H4 (cell line): ENCODE results near the gene COL11A2. TPM values are rescaled to one million over a fixed set of nuclear protein-coding genes. Genes with fewer than 3 reads are reported as not detected.

Source experiments
- DNase-seq: peaks from one replicate; pipeline ENCODE4 v3.0.0-alpha.2; 2015; ENCODE audit warnings: low spot score
- total RNA-seq: library from RNA; depleted of rRNA; stranded (reverse); fragments of >200 nt; shearing (Covaris generic); gene quantifications from 2 replicates; pipeline ENCODE4 v1.2.3, GENCODE V29; 2014

The COL11A2 gene
- total RNA-seq, 1 experiment from 2014 or later = 0.39 TPM

DNA sequence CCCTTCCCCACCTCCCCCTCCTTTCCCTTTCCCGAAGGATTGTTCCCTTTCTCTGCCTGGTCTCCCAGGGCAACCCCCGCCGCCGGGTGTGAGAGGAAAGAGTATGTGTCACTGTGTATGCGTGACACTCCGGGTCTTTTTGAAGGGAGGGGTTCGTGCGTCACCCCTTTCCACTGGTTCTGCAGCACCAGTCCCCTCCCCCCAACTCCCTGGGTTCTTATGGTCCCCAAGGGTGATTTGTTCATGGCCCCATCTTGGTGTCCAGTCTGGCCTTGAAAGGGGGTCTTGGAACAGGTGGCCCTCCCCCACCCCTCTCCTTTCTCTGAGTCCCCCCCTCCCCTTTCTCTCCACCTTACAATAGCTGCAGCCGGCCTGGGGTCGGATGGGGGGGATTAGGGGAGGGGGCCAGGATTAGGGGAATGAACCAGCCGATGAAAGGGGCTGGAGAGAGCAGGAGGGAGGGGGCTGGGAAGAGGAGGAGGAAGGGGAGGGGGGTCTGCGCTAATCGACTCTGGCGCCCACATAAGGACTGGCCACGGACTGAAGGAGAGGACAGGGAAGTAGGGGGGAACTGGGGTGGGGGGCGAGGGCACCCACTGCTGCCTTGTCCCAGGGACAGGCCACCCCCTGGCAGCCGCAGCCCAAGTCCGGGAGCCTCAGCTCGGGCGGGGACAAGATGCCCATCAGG lies 14.7 kb upstream of the COL11A2 start:
- peak; percentile 74 for DNase-seq

DNA sequence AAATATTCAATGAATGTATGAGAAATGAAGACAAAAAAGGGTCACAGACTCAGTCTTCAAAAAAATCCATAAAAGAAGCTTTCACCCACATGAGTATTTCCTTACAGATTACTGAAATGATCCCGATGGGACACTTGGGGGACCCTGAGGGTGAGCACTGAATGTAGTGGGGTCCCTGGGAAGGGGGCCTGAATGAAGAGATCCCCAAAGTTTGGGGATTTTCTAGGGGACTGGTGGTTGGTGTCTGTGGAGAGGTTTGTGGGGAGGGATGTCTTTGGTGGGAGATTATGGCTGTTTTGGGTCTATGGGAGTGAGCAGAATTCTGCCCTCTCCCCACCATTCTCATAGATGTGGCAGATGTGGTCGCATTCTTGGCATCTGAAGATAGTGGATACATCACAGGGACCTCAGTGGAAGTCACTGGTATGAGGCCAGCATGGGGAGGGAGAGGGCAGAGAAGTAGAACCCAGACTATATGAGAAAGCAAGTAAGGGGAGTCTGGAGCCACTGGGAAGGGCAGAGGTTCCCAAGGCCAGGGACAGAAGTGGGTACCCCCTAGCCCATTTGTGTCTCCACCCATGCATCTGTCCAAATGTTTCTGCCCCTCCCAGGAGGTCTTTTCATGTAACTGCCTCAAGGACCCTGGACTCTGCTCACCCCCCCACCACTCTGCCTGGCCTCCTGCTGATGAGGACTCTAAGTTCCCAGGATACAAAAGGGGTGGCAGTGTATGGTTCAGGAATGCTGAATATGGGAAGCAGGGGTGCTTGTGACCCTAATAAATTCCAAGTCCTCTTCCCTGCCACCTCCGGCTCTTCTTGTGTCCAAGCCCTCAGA lies 14.0 kb upstream of the COL11A2 start:
- DNase-seq = no peak

DNA sequence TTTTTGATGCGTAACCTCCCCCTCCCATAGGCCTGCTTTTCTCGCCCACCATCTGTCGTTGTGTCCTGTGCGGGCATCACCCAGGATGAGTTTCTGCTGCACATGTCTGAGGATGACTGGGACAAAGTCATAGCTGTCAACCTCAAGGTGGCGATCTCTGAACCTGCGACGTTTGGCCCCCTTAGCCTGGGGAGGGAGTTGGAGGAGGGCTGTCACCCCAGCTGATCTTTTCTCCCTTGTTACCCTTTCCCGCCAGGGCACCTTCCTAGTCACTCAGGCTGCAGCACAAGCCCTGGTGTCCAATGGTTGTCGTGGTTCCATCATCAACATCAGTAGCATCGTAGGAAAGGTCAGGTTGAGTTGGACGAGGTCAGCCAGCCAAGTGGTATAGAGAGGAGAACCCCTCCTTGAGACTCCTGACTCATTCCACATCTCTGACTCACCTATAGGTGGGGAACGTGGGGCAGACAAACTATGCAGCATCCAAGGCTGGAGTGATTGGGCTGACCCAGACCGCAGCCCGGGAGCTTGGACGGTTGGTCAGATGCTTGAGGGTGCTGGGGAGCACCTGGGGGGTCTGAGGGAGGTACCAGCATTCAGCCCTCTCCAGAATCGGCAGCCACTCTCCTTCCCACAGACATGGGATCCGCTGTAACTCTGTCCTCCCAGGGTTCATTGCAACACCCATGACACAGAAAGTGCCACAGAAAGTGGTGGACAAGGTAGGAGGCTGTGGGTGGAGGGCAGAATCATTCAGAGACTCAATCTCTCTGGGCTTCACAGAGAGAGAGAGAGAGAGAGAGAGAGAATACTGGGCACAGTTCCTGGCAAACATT lies 13.1 kb upstream of the COL11A2 start:
- peak; percentile 68 for DNase-seq

DNA sequence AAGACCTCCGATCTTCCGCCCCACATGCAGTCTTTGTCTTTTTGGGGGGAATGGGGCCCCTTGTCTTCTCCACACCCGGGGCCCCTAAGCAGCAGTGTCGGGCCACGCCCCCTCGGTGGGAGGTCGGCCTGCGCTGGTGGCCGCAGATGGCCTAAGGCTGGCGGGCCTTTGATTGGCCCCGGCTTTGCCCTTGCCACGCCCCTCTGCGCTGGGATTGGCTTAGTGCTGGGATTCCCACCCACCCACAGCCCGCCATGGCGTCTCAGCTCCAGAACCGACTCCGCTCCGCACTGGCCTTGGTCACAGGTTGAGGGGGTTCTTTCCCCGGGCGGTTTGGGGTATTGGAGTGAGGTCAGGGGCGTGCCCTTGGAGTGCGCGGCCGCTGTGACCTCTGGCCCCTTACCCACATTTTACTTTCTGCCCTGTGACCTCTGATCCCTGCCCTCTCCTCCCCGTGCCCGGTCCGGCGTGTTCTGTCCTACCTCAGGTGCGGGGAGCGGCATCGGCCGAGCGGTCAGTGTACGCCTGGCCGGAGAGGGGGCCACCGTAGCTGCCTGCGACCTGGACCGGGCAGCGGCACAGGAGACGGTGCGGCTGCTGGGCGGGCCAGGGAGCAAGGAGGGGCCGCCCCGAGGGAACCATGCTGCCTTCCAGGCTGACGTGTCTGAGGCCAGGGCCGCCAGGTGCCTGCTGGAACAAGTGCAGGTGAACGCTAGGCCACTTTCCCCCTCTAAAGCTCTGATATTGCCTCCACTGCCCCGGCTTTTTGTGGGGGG lies 12.3 kb upstream of the COL11A2 start, which contains the start of gene HSD17B8:
HSD17B8 (plus strand) TSS at position 241 of the 776 bp plus-strand sequence; CDS start at position 255, 14 bp downstream.
- DNase-seq = peak; percentile 62

DNA sequence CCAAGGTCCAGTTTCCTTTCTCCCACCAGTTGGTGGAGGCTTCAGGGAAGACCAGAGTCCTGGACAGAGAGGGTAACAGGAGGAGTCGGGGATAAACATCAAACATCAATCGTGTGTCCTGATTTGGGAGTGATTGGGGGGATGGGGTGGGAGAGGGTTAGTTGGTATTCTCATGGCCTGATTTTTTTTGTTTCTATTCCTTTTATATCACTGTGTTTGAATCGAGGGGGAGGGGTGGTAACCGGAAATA lies 11.8 kb upstream of the COL11A2 start:
- DNase-seq = no peak

DNA sequence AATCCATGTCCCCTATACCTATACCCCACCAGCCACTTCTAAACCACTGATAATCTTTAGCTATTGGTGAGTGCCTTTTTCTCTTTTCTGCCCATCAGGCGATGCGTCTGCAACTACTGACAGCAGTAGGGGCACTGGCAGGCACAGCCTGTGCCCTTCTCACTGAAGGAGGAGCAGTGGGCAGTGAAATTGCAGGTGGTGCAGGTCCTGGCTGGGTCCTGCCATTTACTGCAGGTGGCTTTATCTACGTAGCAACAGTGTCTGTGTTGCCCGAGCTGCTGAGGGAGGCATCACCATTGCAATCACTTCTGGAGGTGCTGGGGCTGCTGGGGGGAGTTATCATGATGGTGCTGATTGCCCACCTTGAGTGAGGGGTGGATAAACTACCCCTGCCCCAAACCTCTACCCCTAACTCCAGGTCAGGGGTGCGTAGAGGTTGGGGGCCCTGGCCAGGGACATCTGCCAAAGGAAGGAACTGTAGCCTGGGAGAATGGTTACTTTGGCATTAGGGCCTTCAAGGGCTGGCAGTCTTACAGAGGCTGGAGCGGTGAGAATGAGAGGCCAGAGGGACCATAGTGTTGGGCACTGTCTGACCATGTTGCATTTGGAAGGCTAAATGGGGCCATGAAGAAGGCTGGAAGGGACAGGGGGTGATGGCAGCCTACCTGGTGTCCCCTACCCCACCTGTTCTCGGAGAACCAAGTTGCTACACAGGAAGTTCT lies 11.3 kb upstream of the COL11A2 start:
- DNase-seq = no peak

DNA sequence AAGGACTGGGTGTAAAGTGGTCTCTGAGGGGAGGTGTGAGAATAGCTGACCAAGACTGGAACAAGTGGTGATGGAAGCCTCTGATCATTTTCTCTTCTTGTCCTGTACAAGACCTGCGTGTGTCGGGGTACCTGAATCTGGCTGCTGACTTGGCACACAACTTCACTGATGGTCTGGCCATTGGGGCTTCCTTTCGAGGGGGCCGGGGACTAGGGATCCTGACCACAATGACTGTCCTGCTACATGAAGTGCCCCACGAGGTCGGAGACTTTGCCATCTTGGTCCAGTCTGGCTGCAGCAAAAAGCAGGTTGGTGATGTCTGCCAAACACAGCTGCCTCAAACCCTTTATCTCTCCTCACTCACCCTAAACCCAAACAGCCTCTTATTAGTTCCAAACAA lies 10.5 kb upstream of the COL11A2 start:
- DNase-seq = no peak

DNA sequence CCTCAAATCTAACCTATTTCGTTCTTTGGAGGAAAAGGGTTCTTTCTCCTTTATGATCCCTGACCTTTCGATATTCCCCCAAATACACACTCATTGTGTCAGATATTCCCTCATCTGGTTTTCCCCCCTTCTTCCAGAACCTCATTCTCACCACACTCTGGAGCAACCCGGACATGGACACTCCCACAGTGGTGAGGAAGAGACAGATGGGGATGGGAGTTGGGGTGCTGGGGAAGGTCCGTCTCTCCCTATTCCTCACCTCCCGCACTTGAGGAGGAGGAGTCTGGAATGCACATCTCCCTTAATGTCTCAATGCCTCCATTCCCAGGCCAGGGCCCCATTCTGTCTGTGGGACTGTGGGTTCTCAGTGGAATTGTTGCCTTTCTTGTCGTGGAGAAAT lies 9.7 kb upstream of the COL11A2 start:
- no peak for DNase-seq

DNA sequence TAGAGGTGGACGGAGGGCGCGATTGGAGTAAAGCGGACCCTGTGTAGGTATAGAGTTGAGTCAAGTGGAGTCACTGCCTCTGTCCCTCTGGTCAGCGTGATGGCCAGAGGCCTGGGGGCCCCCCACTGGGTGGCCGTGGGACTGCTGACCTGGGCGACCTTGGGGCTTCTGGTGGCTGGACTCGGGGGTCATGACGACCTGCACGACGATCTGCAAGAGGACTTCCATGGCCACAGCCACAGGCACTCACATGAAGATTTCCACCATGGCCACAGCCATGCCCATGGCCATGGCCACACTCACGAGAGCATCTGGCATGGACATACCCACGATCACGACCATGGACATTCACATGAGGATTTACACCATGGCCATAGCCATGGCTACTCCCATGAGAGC lies 8.9 kb upstream of the COL11A2 start:
- no peak for DNase-seq

DNA sequence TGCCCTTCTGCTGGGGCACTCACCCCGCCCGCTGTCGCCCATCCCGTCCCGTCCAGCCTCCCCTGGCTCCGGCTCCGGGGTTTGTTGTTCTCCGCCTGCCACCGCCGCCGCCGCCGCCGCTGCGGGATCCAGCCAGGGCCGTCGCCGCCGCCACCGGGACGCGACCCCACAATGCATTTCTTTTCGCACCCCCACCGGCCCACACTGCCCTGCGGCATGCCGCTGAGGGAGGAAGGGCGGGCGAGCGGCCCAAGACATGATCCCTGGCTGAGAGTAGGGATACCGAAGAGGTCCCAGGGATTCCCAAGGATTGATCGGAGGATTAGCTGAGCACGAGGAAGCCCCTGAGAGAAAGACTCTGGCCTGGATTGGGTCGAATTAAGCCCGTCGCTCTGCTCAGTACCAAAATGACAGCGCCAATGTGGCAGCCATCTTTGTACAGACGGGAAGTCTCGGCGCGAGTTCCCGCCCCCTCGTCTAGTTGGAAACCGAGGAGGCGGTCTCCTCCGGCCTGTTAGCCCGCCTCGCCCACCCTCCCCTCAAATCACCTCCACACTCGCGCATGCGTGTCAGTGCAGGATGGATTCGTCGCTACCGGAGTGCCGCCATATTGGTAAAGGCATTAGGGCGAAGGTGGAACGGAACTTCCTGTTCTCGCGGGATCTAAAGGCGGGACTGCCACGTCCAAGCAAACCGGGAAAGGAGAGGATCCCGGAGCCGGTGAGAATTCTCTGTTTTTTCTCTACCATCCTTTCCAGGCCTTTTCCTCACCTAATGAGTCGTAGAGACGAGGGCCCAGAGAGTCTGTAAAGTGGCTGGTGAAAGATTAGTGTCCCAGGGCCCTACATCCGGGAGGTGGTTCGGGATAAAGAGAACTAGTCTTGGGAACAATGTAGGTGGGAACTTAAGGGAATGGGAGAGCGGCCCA lies 8.2 kb upstream of the COL11A2 start, which contains the start of the genes RXRB and SLC39A7:
RXRB (minus strand) TSS at position 447 of the 928 bp plus-strand sequence; CDS start at position 258, 189 bp downstream.
SLC39A7 (plus strand) TSS at position 649 of the 928 bp plus-strand sequence. CDS start 379 bp downstream, outside the sequence.
- peak; percentile 99 for DNase-seq

DNA sequence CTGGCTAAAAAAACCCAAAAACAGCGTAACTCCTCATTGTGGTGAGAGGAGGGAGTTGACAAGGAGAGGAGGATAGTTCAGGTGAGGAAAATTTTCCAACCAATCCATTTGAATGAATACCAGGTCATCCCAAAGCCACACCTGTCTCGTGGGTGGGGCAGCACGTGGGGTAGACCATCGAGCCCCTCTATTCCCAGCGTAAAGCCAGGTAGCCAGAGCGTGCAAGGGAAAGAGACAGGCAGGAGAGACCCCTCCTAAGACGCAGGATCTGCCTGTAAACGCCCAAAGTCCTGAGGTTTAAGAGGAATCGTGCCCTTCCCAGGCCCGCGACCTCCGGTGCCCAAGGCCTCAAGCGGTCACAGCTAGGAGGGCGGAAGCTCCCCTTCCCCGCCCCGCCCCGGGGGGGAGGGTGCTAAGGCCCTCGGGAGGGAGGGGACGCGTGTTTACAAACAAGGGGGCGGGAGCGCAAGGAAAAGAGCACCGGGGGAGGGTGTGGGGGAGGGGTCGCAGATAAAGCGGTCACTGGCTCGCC lies 7.5 kb upstream of the COL11A2 start:
- peak; percentile 66 for DNase-seq

DNA sequence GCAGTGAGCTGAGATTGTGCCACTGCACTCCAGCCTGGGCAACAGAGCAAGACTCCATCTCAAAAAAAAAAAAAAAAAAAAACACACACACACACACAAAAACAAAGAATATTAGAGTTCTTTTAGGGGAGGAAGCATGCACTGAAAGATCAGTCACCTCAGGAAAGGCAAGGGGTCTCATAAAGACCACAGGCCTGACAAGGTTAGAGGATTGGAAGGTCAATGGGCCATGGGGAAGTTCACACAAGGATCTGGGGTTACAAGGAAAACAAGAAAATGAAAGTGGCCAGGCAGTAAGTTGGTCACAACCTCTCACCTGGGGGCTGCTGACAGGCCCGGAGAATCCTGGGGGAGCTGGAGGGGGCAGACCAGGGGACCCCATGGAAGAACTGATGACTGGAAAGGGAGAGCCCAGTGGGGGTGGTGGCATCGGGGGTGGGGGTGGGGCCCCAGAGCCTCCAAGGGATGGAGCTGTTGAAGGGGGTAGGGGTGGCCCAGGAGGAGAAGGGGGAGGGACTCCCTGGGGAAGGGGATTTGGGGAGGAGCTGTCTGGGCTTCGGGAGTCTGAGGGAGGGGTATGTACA lies 6.7 kb upstream of the COL11A2 start:
- no peak for DNase-seq

DNA sequence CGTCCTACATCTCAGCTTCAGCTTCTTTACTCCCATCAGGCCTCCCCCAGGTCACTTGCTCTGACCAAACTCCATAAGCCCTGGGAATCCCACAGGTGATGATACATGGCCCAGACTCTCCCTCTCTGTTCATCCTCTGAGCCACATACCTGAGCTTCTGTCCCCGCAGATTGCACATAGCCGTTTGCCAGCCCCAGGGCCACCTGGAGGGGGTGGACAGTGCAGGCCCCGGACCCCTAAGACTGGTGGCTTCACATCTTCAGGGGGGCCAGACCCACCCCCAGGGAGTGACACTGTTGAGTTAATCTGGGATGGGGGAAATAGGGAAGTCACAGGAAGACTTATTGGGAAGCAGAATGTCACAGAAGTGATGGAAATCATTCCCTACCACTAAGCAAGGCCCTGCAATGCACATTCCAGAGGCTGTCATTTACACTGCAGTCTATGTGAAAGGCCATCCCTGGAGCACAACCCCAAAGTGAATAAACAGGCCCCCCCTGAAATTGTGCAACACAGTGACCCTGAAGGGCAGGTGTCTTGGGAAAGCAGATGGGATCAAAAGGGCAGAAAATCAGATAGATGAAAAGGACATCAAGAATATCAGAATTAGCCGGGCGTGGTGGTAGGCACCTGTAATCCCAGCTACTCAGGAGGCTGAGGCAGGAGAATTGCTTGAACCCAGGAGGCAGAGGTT lies 6.0 kb upstream of the COL11A2 start:
- no peak for DNase-seq

DNA sequence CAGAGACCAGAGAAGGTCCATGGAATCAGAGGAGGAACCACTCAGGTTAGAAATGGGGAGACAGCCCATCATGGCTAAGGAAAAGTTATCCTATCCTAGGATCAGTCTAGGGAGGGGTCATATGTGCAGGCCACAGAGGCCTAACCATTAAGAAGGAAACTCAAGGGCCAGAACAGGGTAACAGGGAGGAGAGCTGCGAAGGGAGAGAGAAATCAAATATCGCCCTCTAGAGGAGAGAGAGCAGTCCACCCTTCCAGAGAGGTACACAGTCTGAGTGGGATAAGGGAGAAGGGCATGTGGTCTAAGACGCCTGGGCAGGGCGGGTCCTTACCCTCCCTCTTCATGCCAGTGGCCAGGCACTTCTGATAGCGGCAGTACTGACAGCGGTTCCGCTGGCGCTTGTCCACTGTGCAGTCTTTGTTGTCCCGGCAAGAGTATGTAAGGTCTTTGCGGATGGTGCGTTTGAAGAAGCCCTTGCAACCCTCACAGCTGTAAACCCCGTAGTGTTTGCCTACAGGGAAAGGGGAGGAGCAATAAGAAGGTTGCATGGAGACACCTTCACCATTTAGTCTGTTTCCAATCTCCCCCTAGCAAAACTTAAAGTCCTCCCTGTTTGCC lies 5.3 kb upstream of the COL11A2 start:
- DNase-seq = peak; percentile 53

DNA sequence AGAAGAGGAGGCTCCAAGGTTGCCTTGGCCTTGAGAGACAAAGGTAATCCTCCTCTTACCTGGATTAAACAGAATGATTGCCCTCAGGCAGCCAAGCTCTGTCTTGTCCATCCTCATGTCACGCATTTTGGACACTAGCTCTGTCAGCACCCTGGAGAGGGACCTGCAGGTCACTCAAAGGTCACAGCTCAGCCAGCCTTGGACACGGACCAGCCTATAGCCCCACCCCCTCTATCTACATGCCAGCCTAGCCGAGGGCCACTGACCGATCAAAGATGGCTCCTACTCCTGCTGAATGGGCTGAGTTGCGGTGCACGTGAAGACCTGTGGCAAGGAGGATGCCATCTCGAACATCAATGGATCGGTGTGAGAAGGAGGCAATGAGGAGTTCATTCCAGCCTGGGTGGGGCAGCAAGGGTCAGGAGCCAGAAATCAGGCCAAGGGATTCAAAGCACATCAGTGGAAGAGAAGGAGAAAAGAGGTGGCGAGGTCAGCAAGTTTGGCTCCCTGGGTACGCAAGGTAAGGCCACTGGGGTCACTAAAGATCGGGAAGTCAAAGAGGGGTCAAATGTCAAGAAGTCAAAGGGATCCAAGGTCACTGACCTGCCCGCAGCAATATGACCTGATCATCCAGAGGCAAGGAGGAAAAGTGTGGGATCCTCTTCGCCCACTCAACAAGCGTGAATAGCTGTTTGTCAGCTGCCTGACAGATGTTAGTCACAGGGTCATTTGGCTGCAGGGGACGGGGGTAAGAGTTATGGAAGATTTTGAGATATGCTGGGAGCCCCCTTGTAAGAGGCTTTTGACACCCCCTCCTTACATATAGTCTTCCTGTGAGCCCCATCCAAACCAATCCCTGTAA lies 3.3 kb upstream of the COL11A2 start:
- DNase-seq = no peak

DNA sequence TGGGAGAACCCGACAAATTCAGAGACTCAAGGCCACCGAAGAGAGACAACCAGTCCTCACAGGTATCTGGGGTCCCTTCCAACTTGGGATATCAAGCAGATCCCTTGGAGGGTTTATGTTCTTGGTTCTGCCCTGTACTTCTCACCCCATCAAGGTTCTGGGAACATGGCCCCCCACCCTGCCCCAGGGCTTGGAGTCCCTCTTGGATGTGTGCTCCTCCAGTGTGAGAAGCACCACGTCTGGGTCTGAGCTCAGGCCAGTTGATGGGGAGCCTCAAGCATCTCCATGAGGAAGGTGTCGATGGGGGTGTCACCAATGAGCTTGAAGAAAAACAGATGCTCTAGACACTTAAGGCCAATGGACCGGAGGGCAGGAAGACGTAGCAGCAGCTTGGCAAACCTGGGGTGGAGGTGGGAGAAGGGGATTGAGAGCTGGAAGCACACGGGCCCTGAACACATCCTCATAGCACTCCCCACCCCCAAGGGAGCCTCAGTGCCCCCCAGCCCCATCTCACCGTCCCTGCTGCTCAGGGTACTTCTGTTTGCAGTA lies 2.2 kb upstream of the COL11A2 start:
- DNase-seq = no peak

DNA sequence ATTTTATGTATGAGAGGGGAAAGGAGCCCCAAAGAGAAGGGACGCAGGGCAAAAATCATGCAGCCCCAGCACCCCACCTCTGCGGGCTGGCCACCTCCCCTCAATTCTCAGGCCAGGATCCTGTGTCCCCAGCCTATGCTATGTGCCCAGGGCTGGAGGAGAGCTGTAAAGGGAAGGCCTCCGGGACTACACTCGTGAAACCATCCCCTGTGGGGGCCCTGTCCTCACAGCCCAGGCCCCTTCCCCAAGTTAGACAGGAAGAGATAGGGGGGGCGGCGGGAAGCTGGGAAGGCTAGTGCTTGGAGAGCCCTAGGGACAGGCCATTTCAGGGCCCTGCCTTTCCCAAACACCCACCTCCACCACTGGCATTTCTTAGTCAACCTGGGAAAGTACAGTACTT lies 1.4 kb upstream of the COL11A2 start:
- no peak for DNase-seq
